K562 (cell line): Measurements from ENCODE around the gene RAB1B. TPM values are rescaled to one million over a fixed set of nuclear protein-coding genes. Genes with fewer than 3 reads are reported as not detected.
A peak's percentile ranks its signal among the peaks of the same experiment; 100 is the strongest.

Experiments used
- ATAC-seq: fragments of 200-7000 bp; cut with Tn5 transposase; 3 replicates; pipeline ENCODE4 v1.9.1; 2020; ENCODE audit warnings: moderate library complexity
- BruUV-seq: library from RNA; stranded (reverse); fragments of 400-500 nt; replicated peaks from 2 replicates; lab custom pipeline; 2021; lab: Mats Ljungman, UMichigan
- CTCF ChIA-PET: fragments of 300-600 bp; formaldehyde crosslinking; extraction: SDS; loops from one replicate; lab custom pipeline; 2021; ENCODE audit warnings: low intra/inter-chr PET ratio; lab: Yijun Ruan, JAX
- POLR2A ChIA-PET: fragments of 300-600, 350-650 bp; sonication (Branson Sonifier 250); formaldehyde crosslinking; extraction: SDS; loops from one replicate; lab custom pipeline; 2021; ENCODE audit warnings: antibody characterized with exemption, inconsistent platforms; lab: Yijun Ruan, JAX
- DNase-seq, 4 experiments: peaks; one replicate each; pipeline versions ENCODE4 v3.0.0 to v3.0.0-alpha.2; 2011 to 2018; ENCODE audit warnings: low spot score in 3 of 4, mixed read lengths in 3 of 4; ENCODE audit errors: extremely low read depth in 1 of 4
- FAIRE-seq: peaks from 2 replicates; lab custom pipeline; 2011; peaks lifted over from hg19 to GRCh38; lab: Jason Lieb, UNC
- H2AFZ ChIP-seq: 2 replicates; pipeline ENCODE4 v1.6.0; 2011; ENCODE audit warnings: low read depth, low read length, control low read depth, inconsistent platforms
- H3K27ac ChIP-seq: fragments of 200-600 bp; 3 replicates; pipeline ENCODE4 v1.8.0; 2011; ENCODE audit warnings: low read depth, mild to moderate bottlenecking, control low read depth, inconsistent platforms, low read length, moderate library complexity, mixed read lengths; ENCODE audit errors: extremely low read depth
- H3K27me3 ChIP-seq, 2 experiments: fragments of 300-600 bp in 1 of 2; 2 replicates in 1 of 2; 3 replicates in 1 of 2; pipeline versions ENCODE4 v1.6.0 to v1.8.0; 2011; ENCODE audit warnings: inconsistent platforms in 2 of 2, low read length in 2 of 2, mild to moderate bottlenecking in 1 of 2, mixed read lengths in 1 of 2, moderate library complexity in 1 of 2; ENCODE audit not compliant: control insufficient read depth in 2 of 2, insufficient read depth in 2 of 2
- H3K36me3 ChIP-seq: fragments of 300-600 bp; 3 replicates; pipeline ENCODE4 v1.8.0; 2011; ENCODE audit warnings: mild to moderate bottlenecking, low read length, inconsistent platforms; ENCODE audit not compliant: control insufficient read depth, insufficient read depth
- H3K4me1 ChIP-seq, 2 experiments: fragments of 200-600 bp in 1 of 2; replicated peaks in 1 of 2; 2 replicates in 1 of 2; 3 replicates in 1 of 2; pipeline versions ENCODE4 v1.5.1 to v1.8.0; 2011; ENCODE audit warnings: inconsistent platforms in 2 of 2, low read length in 2 of 2, mild to moderate bottlenecking in 1 of 2, mixed read lengths in 1 of 2, moderate library complexity in 1 of 2; ENCODE audit not compliant: control insufficient read depth in 2 of 2, insufficient read depth in 2 of 2
- H3K4me2 ChIP-seq: 2 replicates; pipeline ENCODE4 v1.6.1; 2011; ENCODE audit warnings: low read length, control low read depth, inconsistent platforms, mixed read lengths; ENCODE audit not compliant: insufficient read depth
- H3K4me3 ChIP-seq: fragments of 200-600 bp; sonication (generic), shearing (Covaris generic); 2 replicates; pipeline ENCODE4 v1.5.1; 2016; ENCODE audit warnings: control low read depth, inconsistent platforms
- H3K79me2 ChIP-seq: fragments of 200-600 bp; 3 replicates; pipeline ENCODE4 v1.8.0; 2011; ENCODE audit warnings: low read length, inconsistent platforms; ENCODE audit not compliant: control insufficient read depth, insufficient read depth
- H3K9ac ChIP-seq, 2 experiments: 2 replicates each; pipeline versions ENCODE4 v1.6.0 to v1.6.1; 2011; ENCODE audit warnings: low read depth in 2 of 2, low read length in 2 of 2, control low read depth in 1 of 2, inconsistent platforms in 1 of 2, mild to moderate bottlenecking in 1 of 2, mixed read lengths in 1 of 2; ENCODE audit not compliant: insufficient read depth in 1 of 2
- H3K9me1 ChIP-seq: one replicate; pipeline ENCODE4 v1.6.0; 2011; ENCODE audit warnings: inconsistent platforms, mild to moderate bottlenecking, low read length, moderate library complexity; ENCODE audit not compliant: control insufficient read depth, insufficient read depth
- H3K9me3 ChIP-seq: replicated peaks from 2 replicates; pipeline ENCODE4 v1.5.1; 2011; ENCODE audit warnings: low read depth, low read length, inconsistent platforms; ENCODE audit not compliant: control insufficient read depth, insufficient read depth
- H4K20me1 ChIP-seq: replicated peaks from 2 replicates; pipeline ENCODE4 v1.6.1; 2011; ENCODE audit warnings: low read length, inconsistent platforms, mixed read lengths; ENCODE audit not compliant: control insufficient read depth, insufficient read depth
- BCOR ChIP-seq: fragments of 450-650 bp; IDR thresholded peaks from 2 replicates; pipeline ENCODE4 v1.6.1; 2016
- CHD4 ChIP-seq: fragments of 200-600 bp; sonication (generic); IDR thresholded peaks from 3 replicates; pipeline ENCODE4 v1.6.1; 2012; ENCODE audit warnings: low read depth, mild to moderate bottlenecking, mixed read lengths, low read length, inconsistent platforms; ENCODE audit not compliant: insufficient read depth, insufficient replicate concordance, poor library complexity, severe bottlenecking
- HMG20B ChIP-seq: fragments of 250-450 bp; sonication (Bioruptor Pico); IDR thresholded peaks from 2 replicates; pipeline ENCODE4 v1.5.0; 2021; ENCODE audit warnings: mild to moderate bottlenecking
- PTBP1 ChIP-seq: fragments of 200-400 bp; formaldehyde crosslinking; IDR thresholded peaks from 2 replicates; pipeline ENCODE4 v1.6.1; 2017; ENCODE audit warnings: low read depth, low read length
- RBM25 ChIP-seq: fragments of 200-400 bp; formaldehyde crosslinking; IDR thresholded peaks from 2 replicates; pipeline ENCODE4 v1.6.1; 2018; ENCODE audit warnings: low read length, low read depth, moderate library complexity; ENCODE audit not compliant: severe bottlenecking
- SMARCA5 ChIP-seq: fragments of 450-650 bp; IDR thresholded peaks from 2 replicates; pipeline ENCODE4 v1.6.1; 2016
- WGBS: fragments of 100-300 bp; shearing (Covaris generic); methylation state at CpG from one replicate; pipeline ENCODE4 v1.1.6; 2016; ENCODE audit warnings: low coverage, mixed read lengths; ENCODE audit not compliant: insufficient coverage; ENCODE audit errors: missing lambda C conversion rate; 5-methylcytosine and 5-hydroxymethylcytosine counted together
- in situ Hi-C: fragments of 300-500 bp; cut with MboI; formaldehyde crosslinking; loops from 4 replicates; pipeline ENCODE4 v1.15.0; 2018; ENCODE audit warnings: inconsistent platforms, mixed read lengths
- intact Hi-C: fragments of 100-400 bp; cut with micrococcal nuclease; formaldehyde crosslinking; loops from 2 replicates; pipeline ENCODE4 v1.14.2; 2022
- polyA plus RNA-seq, 8 experiments: library from polyadenylated mRNA; depleted of rRNA in 4 of 8; stranded (reverse) in 5 of 8; unstranded in 3 of 8; fragments of >200 nt; fragmentation: Nextera tagmentation in 2 of 8; fragmentation: Illumina TruSeq in 1 of 8; extraction: Ambion mirVana in 2 of 8; extraction: Trizol in 1 of 8; gene quantifications; 2 replicates each; pipeline versions ENCODE4 v1.2.1 to v1.2.3, GENCODE V29; 2011 to 2014; ENCODE audit warnings: inconsistent platforms in 1 of 8, missing spikeins in 1 of 8
- total RNA-seq, 7 experiments: library from RNA; depleted of rRNA in 6 of 7; stranded (reverse); fragments of >200 nt in 6 of 7; fragmentation: Illumina TruSeq in 2 of 7; extraction: Trizol in 2 of 7; gene quantifications; 2 replicates each; pipeline versions ENCODE4 v1.2.1 to v1.2.3, GENCODE V29; 2011 to 2021; ENCODE audit warnings: low replicate concordance in 1 of 7
- TF ChIP-seq, protein P1 (sequence below): sonication (generic); formaldehyde crosslinking; IDR thresholded peaks from 2 replicates; pipeline ENCODE4 v1.8.1; 2023; ENCODE audit warnings: mild to moderate bottlenecking, missing genetic modification reagents
- TF ChIP-seq, protein P2 (sequence below), 2 experiments: IDR thresholded peaks; 2 replicates each; pipeline ENCODE4 v1.6.1; 2011; ENCODE audit warnings: borderline replicate concordance in 1 of 2, control low read depth in 1 of 2, low read depth in 1 of 2, low read length in 1 of 2, mild to moderate bottlenecking in 1 of 2, mixed read lengths in 1 of 2, moderate library complexity in 1 of 2; ENCODE audit not compliant: insufficient read depth in 1 of 2, insufficient read length in 1 of 2, poor library complexity in 1 of 2, severe bottlenecking in 1 of 2; ENCODE audit errors: extremely low read depth in 1 of 2

Gene RAB1B
- total and polyA plus RNA-seq, 9 of the 15 experiments (the other 6 are each of a cell fraction or from before 2014, with no cell fraction given), result 5.6 to 146 (median 98.6) TPM

GRCh38 chr11:66259225-66259624, 9.2 kb upstream of the RAB1B start:
- intact Hi-C loops (no loop called here), in situ Hi-C loops (no loop called here)
- CTCF ChIA-PET, result no interaction called here
- H3K9me1 ChIP-seq, result no peaks in the 10 kb centered on the region
- 0 out of 2 replicates have a peak overlapping the region, but pooled peaks have one; percentile 96 for H3K4me2 ChIP-seq
- ATAC-seq (no peak), DNase-seq (no peak), FAIRE-seq (no peak)
- no peak overlapping the region for H3K9ac ChIP-seq
- H3K9me3 ChIP-seq, result no peaks in the 10 kb centered on the region
- TF ChIP-seq HMG20B (CRISPR knock-in tag), result no peak
- 0 out of 2 replicates have a peak, but pooled peaks have one; percentile 22 for TF ChIP-seq BCOR
- TF ChIP-seq CHD4, result no peak
- peak; percentile 84 for TF ChIP-seq RBM25
- TF ChIP-seq SMARCA5, result 0 out of 2 replicates have a peak, but pooled peaks have one; percentile 53
- TF ChIP-seq PTBP1, result 0 out of 2 replicates have a peak, but pooled peaks have one; percentile 37
- H3K79me2 ChIP-seq, result peaks cover 19% of the 10 kb centered on the region
- BruUV-seq, result TSS peak; percentile 58
- H4K20me1 ChIP-seq, result no peaks in the 10 kb centered on the region; the same call in 1 of the 2 replicates
- peaks cover 49% of the 10 kb centered on the region for H3K36me3 ChIP-seq
- no peak overlapping the region for H2AFZ ChIP-seq
- no peak overlapping the region for H3K27ac ChIP-seq
- WGBS, result 100% methylated on average over 2 of the region's 2 CpGs
- POLR2A ChIA-PET, result no interaction called here
- H3K4me3 ChIP-seq, result no peak overlapping the region
- no peaks in the 10 kb centered on the region for H3K27me3 ChIP-seq
- H3K4me1 ChIP-seq, result peaks cover 10 to 23% of the 10 kb centered on the region in 2 experiments; a peak in 4 of 5 replicates

DNA sequence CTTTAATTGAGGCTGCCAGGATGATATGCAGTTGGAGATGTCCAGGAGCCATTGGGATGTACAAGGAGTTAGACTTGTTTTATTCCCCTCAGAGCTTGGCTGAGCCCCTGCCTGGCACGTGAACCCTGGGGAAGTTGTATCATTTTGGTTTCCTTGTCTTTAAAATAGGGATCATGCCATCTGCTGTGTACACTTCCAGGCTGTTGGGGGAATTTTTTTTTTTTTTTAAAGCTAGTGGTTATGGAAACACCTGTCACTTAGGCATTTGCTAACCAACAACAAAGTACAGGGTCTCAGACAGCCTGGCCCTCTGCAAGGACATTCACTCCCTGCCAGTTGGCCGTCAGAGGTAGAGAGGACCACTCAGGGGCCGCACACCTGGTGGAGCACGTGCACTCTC, 8.5 kb upstream of the RAB1B start:
- H2AFZ ChIP-seq, result no peak overlapping the region
- BruUV-seq, result no TSS peak
- WGBS, result 89% methylated on average over 4 of the region's 4 CpGs
- intact Hi-C loops, result no loop called here
- ATAC-seq (no peak), FAIRE-seq (no peak), DNase-seq (no peak)
- TF ChIP-seq, protein P1, sequence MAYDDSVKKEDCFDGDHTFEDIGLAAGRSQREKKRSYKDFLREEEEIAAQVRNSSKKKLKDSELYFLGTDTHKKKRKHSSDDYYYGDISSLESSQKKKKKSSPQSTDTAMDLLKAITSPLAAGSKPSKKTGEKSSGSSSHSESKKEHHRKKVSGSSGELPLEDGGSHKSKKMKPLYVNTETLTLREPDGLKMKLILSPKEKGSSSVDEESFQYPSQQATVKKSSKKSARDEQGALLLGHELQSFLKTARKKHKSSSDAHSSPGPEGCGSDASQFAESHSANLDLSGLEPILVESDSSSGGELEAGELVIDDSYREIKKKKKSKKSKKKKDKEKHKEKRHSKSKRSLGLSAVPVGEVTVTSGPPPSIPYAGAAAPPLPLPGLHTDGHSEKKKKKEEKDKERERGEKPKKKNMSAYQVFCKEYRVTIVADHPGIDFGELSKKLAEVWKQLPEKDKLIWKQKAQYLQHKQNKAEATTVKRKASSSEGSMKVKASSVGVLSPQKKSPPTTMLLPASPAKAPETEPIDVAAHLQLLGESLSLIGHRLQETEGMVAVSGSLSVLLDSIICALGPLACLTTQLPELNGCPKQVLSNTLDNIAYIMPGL (CRISPR knock-in tag), result no peak
- TF ChIP-seq, protein P2, sequence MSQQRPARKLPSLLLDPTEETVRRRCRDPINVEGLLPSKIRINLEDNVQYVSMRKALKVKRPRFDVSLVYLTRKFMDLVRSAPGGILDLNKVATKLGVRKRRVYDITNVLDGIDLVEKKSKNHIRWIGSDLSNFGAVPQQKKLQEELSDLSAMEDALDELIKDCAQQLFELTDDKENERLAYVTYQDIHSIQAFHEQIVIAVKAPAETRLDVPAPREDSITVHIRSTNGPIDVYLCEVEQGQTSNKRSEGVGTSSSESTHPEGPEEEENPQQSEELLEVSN (IDR thresholded peaks at IDR 0.05; ENCODE audit: borderline replicate concordance in 1 of 2, extremely low read depth in 1 of 2, insufficient read depth in 1 of 2, insufficient read length in 1 of 2, low read depth in 1 of 2, low read length in 1 of 2, poor library complexity in 1 of 2, severe bottlenecking in 1 of 2), result no peak
- peaks cover 56% of the 10 kb centered on the region for H3K36me3 ChIP-seq
- H4K20me1 ChIP-seq, result no peaks in the 10 kb centered on the region; the same call in 1 of the 2 replicates
- H3K4me3 ChIP-seq, result no peak overlapping the region
- H3K9me1 ChIP-seq, result no peaks in the 10 kb centered on the region
- H3K79me2 ChIP-seq, result peaks cover 19% of the 10 kb centered on the region
- peaks cover 10 to 26% of the 10 kb centered on the region in 2 experiments; a peak in 4 of 5 replicates for H3K4me1 ChIP-seq
- H3K9ac ChIP-seq, result peak overlapping the region in 1 of 2 experiments; percentile 48; a peak in 1 of 4 replicates
- ChIA-PET POLR2A (no interaction called here), CTCF (no interaction called here)
- in situ Hi-C loops, result no loop called here
- H3K9me3 ChIP-seq, result no peaks in the 10 kb centered on the region
- H3K27me3 ChIP-seq, result no peaks in the 10 kb centered on the region
- H3K4me2 ChIP-seq, result no peak overlapping the region
- no peak overlapping the region for H3K27ac ChIP-seq
